ENCODE results near the gene PDE1C.
A peak's percentile ranks its signal among the peaks of the same experiment; 100 is the strongest.

Gene PDE1C

DNA sequence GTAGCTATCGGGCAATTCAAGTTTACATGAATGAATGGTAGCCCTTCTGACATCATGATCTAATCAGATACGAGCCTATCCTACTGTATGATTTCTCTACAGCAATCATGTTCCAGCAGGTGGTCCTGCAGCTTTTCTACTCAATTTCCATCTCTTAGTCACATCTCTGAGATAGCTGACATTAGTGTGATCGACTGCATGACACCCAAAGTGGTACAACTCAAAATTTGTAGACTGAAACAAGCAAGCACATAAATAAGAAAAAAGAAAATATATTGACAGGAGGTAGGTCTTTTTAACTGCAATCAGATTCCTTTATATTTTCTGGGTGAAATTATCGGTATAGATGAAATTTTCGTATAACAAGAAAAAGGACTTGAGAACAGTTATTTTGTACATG, 251.2 kb downstream of the PDE1C start:
- DNase-seq, result no peak

GRCh38 chr7:31816810-31817209, 253.4 kb downstream of the PDE1C start:
- no peak for DNase-seq

GRCh38 chr7:31815796-31816195, 254.4 kb downstream of the PDE1C start:
- peak; percentile 17 for DNase-seq

- DNase-seq, result peak; percentile 14
These were observed 256.0 kb downstream of the PDE1C start for GRCh38 chr7:31814187-31814586.

DNA sequence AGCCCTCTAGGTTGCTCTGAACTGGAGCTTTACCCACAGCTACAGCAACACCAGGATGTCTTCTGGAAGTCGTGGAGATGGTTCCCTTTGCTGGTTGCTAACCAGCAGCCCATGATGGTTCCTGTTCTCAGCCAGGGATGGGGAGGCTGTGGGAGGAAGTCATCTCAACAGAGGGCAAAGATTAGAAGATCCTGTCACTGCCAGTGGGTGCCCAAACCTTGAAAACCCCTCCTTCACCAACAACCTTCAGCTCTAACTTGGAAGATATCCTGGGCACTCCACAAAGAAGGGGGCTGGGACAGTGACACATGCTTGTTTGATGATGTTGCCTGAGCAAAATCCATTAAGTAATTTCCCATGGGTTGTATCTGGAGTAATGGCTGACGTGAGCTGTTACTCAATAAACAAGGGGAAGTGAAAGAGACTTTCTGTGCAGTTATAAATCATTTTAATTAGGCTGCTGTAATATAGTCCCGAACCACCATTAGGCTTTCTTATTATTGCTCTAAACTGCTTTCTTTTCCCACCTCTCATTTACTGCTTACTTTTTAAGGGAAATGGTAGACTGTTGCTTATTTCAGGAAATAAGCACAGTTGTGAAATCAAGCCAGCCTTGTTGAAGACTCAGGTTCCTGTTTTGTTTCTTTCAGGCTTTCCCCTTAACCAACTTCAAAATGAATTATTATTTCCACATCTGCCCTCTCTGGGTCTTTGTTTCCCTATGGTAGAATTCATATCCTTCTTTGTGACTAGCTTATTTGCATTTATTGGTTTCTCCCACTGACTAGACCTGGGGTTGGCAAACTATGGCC, 258.4 kb downstream of the PDE1C start:
- peak; percentile 83 for DNase-seq

DNA sequence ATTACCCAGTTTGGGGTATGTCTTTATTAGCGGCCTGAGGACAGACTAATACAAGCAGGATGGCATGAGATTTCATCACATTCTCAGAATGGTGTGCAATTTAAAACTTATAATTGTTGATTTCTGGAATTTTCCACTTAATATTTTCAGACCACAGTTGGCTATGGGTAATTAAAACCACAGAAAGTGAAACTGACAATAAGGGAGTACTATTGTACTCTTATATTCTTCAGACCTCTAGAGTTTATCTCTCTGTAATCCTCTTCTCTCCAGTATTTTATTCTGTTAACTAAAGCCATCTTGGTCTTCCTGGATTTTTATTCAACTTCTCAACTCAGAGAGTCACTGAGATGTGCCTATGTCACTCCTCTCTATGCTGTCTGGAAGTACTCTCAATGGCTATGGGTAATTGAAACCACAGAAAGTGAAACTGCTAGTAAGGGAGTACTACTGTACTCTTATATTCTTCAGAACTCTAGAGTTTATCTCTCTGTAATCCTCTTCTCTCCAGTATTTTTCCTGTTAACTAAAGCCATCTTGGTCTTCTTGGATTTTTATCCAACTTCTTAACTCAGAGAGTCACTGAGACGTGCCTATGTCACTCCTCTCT, 264.9 kb downstream of the PDE1C start:
- DNase-seq, result no peak

GRCh38 chr7:31796375-31796774, 273.8 kb downstream of the PDE1C start:
- no peak for DNase-seq

GRCh38 chr7:31794851-31795344, 275.3 kb downstream of the PDE1C start:
- DNase-seq, result no peak

DNA sequence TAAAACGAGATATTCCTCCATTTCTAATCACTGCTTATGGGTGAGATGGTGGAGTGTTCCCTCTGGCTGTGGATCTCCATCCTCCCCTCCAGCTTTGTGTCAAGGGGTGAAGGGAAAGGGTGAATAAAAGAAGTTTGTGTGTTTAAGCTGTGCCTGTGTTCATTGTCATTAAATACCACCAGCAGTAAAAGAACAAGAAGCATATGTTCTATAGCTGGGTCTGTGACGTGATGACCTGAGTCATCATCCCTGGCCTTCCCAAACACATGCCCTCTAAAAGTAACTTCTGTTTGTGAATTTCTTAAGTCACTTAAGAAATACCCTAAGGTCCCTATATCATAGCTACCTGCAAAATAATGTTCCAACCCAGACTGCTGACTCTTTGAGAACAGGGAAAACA, 278.3 kb downstream of the PDE1C start:
- DNase-seq, result peak; percentile 45

DNA sequence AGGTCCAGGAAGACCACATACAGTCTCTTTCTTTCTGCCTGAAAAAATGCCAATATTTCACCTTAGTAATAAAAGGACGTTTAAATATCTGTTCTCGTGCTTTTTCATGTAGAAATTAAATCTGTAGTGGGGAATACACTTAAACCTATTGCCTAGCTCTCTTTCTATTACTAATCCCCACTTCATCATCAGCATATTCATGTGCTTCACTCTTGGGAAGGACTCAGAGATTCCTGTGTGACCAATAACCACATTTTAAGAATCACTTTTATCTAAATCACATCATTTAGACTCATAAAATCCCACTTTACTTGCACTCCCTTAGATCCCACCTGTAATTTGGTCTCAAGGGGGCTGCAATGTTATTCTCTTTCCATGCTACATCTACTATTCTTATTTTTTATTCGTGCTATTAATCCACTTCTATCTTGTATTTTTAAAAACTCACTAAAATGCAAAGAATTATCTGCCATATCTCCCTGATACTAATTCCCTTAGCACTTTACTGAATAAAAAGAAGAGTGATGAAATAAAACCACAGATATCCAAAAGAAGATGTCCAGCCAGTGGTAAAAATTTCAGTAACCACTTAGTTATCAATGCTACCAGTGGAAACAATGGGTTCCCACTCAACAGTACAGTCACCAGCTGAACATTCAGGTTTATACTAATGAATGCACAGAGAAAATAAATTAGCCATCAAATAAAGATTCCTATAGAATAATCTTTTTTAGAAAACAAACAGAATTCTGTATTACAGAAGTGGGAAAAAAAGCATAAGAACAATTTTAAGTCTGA, 281.1 kb downstream of the PDE1C start:
- peak; percentile 12 for DNase-seq

DNA sequence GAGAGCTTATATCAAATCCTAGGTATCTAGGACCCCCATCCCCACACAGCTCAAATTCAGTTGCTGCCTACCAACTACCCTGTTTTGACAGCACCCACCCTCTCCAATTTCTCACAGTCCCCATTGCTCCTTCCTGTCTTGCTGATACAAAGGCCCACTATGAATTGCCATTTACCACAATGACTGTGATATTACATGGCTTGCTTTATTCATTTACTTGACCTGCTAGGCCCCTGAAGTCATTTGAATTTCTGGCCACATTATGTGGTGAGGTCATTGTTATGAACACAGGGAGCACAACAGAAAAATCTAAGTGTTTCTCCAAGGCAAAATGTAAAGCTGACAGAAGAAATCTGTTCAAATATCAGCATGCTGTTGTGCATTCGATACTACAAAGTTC, 281.8 kb downstream of the PDE1C start:
- no peak for DNase-seq

- no peak for DNase-seq
These were observed 283.9 kb downstream of the PDE1C start for GRCh38 chr7:31786326-31786725.

GRCh38 chr7:31785101-31785500, 285.1 kb downstream of the PDE1C start:
- DNase-seq, result no peak

- DNase-seq, result no peak
These were observed 287.0 kb downstream of the PDE1C start for GRCh38 chr7:31783221-31783620.

GRCh38 chr7:31782411-31782991, 287.7 kb downstream of the PDE1C start:
- peak; percentile 83 for DNase-seq

DNA sequence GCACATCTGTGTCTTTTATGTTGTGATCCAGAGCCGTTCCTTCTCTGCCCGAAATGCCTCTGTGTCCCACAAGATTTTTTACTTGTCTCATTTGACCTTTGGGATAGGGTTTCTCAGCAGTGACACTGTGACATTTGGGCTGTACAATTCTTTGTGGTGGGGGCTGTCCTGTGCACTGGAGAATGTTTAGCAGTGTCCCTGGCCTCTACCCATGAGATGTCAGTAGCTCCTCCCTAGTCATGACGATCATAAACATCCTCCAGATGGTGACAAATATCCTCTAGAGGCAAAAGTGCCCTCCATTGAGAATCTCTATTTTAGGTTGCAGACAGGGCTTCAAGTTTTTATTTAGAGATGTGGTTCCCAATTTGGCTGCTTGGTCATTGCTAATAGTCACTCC, 291.9 kb downstream of the PDE1C start:
- no peak for DNase-seq

- peak; percentile 90 for DNase-seq
These were observed 293.6 kb downstream of the PDE1C start for GRCh38 chr7:31776616-31777015.

- DNase-seq, result no peak
These were observed 294.7 kb downstream of the PDE1C start for GRCh38 chr7:31775556-31775955.

DNA sequence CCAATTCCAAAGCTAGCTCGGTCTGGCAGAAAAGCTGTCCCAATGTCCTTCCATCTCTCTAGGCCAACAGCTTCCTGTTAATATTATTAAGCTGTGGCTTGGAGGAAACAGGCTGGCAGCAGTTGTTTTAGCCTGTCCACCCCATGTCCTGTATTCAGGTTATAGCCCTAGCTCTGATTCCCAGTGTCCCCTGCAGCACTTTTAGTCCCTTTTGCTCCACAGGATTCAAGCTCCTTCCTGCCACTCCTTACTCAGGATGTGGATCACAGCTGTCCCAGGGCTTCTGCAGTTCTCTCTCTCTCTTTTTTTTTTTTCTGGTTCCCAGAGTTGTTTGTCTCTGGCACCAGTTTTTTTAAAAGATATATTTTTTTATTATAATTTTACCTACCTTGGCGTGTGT, 298.0 kb downstream of the PDE1C start:
- no peak for DNase-seq

GRCh38 chr7:31767686-31768358, 302.4 kb downstream of the PDE1C start:
- no peak for DNase-seq

DNA sequence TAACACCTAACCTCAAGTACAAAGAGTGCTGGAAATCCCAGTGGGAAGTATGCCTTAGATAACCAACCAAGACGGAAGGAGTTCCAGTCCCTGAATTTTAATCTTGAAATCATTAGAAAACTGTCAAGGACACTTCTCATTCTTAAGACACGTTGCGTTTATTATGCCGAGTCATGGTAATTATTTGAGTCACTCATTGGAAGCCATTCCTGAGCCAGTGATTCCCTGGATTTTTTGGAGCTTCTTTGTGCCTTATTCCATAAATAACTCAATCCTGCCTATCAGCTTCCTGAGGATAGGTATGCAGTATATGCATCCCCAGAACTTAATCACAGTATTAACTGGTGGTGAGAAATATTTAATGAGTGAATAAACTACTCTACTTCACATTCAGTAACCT, 305.7 kb downstream of the PDE1C start:
- peak; percentile 83 for DNase-seq

- DNase-seq, result no peak
These were observed 306.7 kb downstream of the PDE1C start for GRCh38 chr7:31763548-31763947.

- DNase-seq, result peak; percentile 50
These were observed 308.6 kb downstream of the PDE1C start for GRCh38 chr7:31761646-31762045.

Measured in fibroblast of skin of right biceps (primary cell).